H1 (cell line): ENCODE measurements around the gene ADK. TPM values are rescaled to one million over a fixed set of nuclear protein-coding genes. Genes with fewer than 3 reads are reported as not detected.

Experiments used
- CTCF ChIA-PET: fragments of 300-600 bp; sonication (Branson Sonifier 250); formaldehyde crosslinking; loops from one replicate; lab custom pipeline; 2021; ENCODE audit not compliant: partially characterized antibody; lab: Charles Lee
- POLR2A ChIA-PET: fragments of 300-600 bp; sonication (Branson Sonifier 250); formaldehyde crosslinking; loops from one replicate; lab custom pipeline; 2021; ENCODE audit warnings: inconsistent platforms; ENCODE audit not compliant: partially characterized antibody; lab: Charles Lee
- DNase-seq, 2 experiments: peaks; one replicate each; pipeline versions ENCODE4 v3.0.0 to v3.0.0-alpha.2; 2010 to 2022; ENCODE audit warnings: low spot score in 2 of 2, low read depth in 1 of 2, mixed read lengths in 1 of 2
- FAIRE-seq: peaks from 2 replicates; lab custom pipeline; 2011; peaks lifted over from hg19 to GRCh38; lab: Jason Lieb, UNC
- H2AFZ ChIP-seq: 2 replicates; pipeline ENCODE4 v1.8.1; 2012; ENCODE audit warnings: low read length, inconsistent platforms
- H2AK5ac ChIP-seq: 2 replicates; pipeline ENCODE4 v1.6.1; 2013; ENCODE audit warnings: low read depth, low read length
- H2BK120ac ChIP-seq: replicated peaks from 2 replicates; pipeline ENCODE3; 2013; ENCODE audit warnings: low read depth, low read length, inconsistent platforms
- H2BK12ac ChIP-seq: 2 replicates; pipeline ENCODE4 v1.6.1; 2013; ENCODE audit warnings: low read depth, low read length
- H2BK15ac ChIP-seq: 2 replicates; pipeline ENCODE4 v1.6.1; 2013; ENCODE audit warnings: low read length
- H2BK20ac ChIP-seq: 2 replicates; pipeline ENCODE4 v1.6.1; 2013; ENCODE audit warnings: low read length
- H2BK5ac ChIP-seq: 2 replicates; pipeline ENCODE4 v1.6.1; 2013; ENCODE audit warnings: low read depth, low read length
- H3K14ac ChIP-seq: 2 replicates; pipeline ENCODE4 v1.6.1; 2013; ENCODE audit warnings: inconsistent platforms; ENCODE audit not compliant: insufficient read length
- H3K18ac ChIP-seq: 2 replicates; pipeline ENCODE4 v1.6.1; 2013; ENCODE audit warnings: low read length; ENCODE audit errors: extremely low read depth
- H3K23ac ChIP-seq: 2 replicates; pipeline ENCODE4 v1.6.1; 2013; ENCODE audit warnings: inconsistent platforms; ENCODE audit not compliant: insufficient read length
- H3K23me2 ChIP-seq: 2 replicates; pipeline ENCODE4 v1.6.1; 2013; ENCODE audit warnings: low read depth, low read length
- H3K27ac ChIP-seq: 2 replicates; pipeline ENCODE4 v1.6.1; 2011; ENCODE audit warnings: low read depth, low read length, inconsistent platforms
- H3K27me3 ChIP-seq, 4 experiments: replicated peaks in 1 of 4; 1 replicate in 1 of 4; 2 replicates in 3 of 4; pipeline versions ENCODE4 v1.6.1 to v1.8.1; 2011 to 2013; ENCODE audit warnings: low read length in 3 of 4, mild to moderate bottlenecking in 3 of 4, inconsistent platforms in 2 of 4, mixed read lengths in 2 of 4, moderate library complexity in 1 of 4; ENCODE audit not compliant: control insufficient read depth in 3 of 4, insufficient read depth in 3 of 4; ENCODE audit errors: extremely low read depth in 1 of 4
- H3K36me3 ChIP-seq, 4 experiments: 2 replicates each; pipeline versions ENCODE4 v1.6.1 to v1.8.1; 2011 to 2013; ENCODE audit warnings: mild to moderate bottlenecking in 4 of 4, low read length in 3 of 4, moderate library complexity in 2 of 4, control low read depth in 1 of 4, inconsistent platforms in 1 of 4; ENCODE audit not compliant: insufficient read depth in 4 of 4, control insufficient read depth in 2 of 4
- H3K4ac ChIP-seq: replicated peaks from 2 replicates; pipeline ENCODE3; 2013; ENCODE audit warnings: low read length, low read depth, mixed read lengths, inconsistent platforms; ENCODE audit not compliant: insufficient read length
- H3K4me1 ChIP-seq, 4 experiments: replicated peaks in 1 of 4; 1 replicate in 1 of 4; 2 replicates in 3 of 4; pipeline versions ENCODE4 v1.6.1 to v1.8.1; 2011 to 2013; ENCODE audit warnings: low read length in 3 of 4, inconsistent platforms in 2 of 4, mixed read lengths in 1 of 4; ENCODE audit not compliant: insufficient read depth in 4 of 4, control insufficient read depth in 3 of 4
- H3K4me2 ChIP-seq, 2 experiments: 2 replicates each; pipeline versions ENCODE4 v1.6.1 to v1.8.1; 2011 to 2013; ENCODE audit warnings: low read depth in 2 of 2, low read length in 2 of 2, control low read depth in 1 of 2, inconsistent platforms in 1 of 2, mild to moderate bottlenecking in 1 of 2; ENCODE audit not compliant: insufficient read depth in 1 of 2
- H3K4me3 ChIP-seq, 4 experiments: fragments of 200-600, 300-600 bp in 1 of 4; sonication (generic), shearing (Covaris generic), sonication (Bioruptor Twin) in 1 of 4; 2 replicates each; pipeline versions ENCODE4 v1.5.1 to v1.8.1; 2011 to 2016; ENCODE audit warnings: low read length in 4 of 4, low read depth in 3 of 4, control low read depth in 2 of 4, inconsistent platforms in 2 of 4, mild to moderate bottlenecking in 2 of 4, mixed read lengths in 1 of 4, moderate library complexity in 1 of 4; ENCODE audit not compliant: insufficient read depth in 2 of 4; ENCODE audit errors: extremely low read depth in 1 of 4
- H3K56ac ChIP-seq: replicated peaks from 2 replicates; pipeline ENCODE3; 2013; ENCODE audit warnings: low read depth, mild to moderate bottlenecking, mixed read lengths, low read length, inconsistent platforms; ENCODE audit not compliant: insufficient read length
- H3K79me1 ChIP-seq: 2 replicates; pipeline ENCODE4 v1.6.1; 2013; ENCODE audit warnings: low read depth, low read length, control low read depth
- H3K79me2 ChIP-seq, 2 experiments: 2 replicates each; pipeline versions ENCODE4 v1.6.1 to v1.8.1; 2012 to 2013; ENCODE audit warnings: low read length in 2 of 2, mild to moderate bottlenecking in 2 of 2, inconsistent platforms in 1 of 2; ENCODE audit not compliant: insufficient read depth in 2 of 2, control insufficient read depth in 1 of 2
- H3K9ac ChIP-seq, 4 experiments: replicated peaks in 1 of 4; 1 replicate in 1 of 4; 2 replicates in 3 of 4; pipeline versions ENCODE4 v1.6.1 to v1.8.1; 2011 to 2013; ENCODE audit warnings: low read depth in 3 of 4, low read length in 3 of 4, control low read depth in 2 of 4, mild to moderate bottlenecking in 2 of 4, moderate library complexity in 2 of 4, inconsistent platforms in 1 of 4; ENCODE audit errors: extremely low read depth in 1 of 4
- H3K9me3 ChIP-seq, 2 experiments: 2 replicates each; pipeline versions ENCODE4 v1.6.1 to v1.8.1; 2012 to 2013; ENCODE audit warnings: mild to moderate bottlenecking in 2 of 2, moderate library complexity in 2 of 2, control low read depth in 1 of 2, inconsistent platforms in 1 of 2, low read depth in 1 of 2, low read length in 1 of 2, mixed read lengths in 1 of 2; ENCODE audit not compliant: insufficient read depth in 2 of 2
- H4K20me1 ChIP-seq, 2 experiments: replicated peaks in 1 of 2; 2 replicates each; pipeline versions ENCODE3 to v1.8.1; 2011 to 2013; ENCODE audit warnings: inconsistent platforms in 2 of 2, low read length in 2 of 2, mild to moderate bottlenecking in 1 of 2; ENCODE audit not compliant: insufficient read depth in 2 of 2, control insufficient read depth in 1 of 2
- H4K5ac ChIP-seq: 2 replicates; pipeline ENCODE4 v1.6.1; 2013; ENCODE audit warnings: low read length, low read depth, mixed read lengths, inconsistent platforms; ENCODE audit not compliant: insufficient read length
- H4K8ac ChIP-seq: 2 replicates; pipeline ENCODE4 v1.8.0; 2013; ENCODE audit warnings: mild to moderate bottlenecking, moderate library complexity, low read length, inconsistent platforms; ENCODE audit not compliant: insufficient read depth; ENCODE audit errors: extremely low read depth
- H4K91ac ChIP-seq: replicated peaks from 2 replicates; pipeline ENCODE3; 2013; ENCODE audit warnings: low read length, mixed read lengths, inconsistent platforms; ENCODE audit not compliant: insufficient read length
- WGBS, 2 experiments: shearing (Covaris generic) in 1 of 2; methylation state at CpG; one replicate each; pipeline versions ENCODE4 v1.1.6 to v1.1.7; 2013 to 2015; ENCODE audit warnings: low lambda C conversion rate in 2 of 2, mixed read lengths in 2 of 2, inconsistent platforms in 1 of 2, low coverage in 1 of 2, missing lambda C conversion rate in 1 of 2; ENCODE audit not compliant: insufficient replicate concordance in 2 of 2, insufficient coverage in 1 of 2, insufficient read length in 1 of 2; ENCODE audit errors: extremely low coverage in 1 of 2, missing lambda C conversion rate in 1 of 2; 5-methylcytosine and 5-hydroxymethylcytosine counted together
- polyA plus RNA-seq, 7 experiments: library from polyadenylated mRNA; depleted of rRNA in 3 of 7; stranded (reverse) in 5 of 7; unstranded in 2 of 7; fragments of >200 nt in 5 of 7; fragments of 200-250 nt in 2 of 7; gene quantifications; 1 replicate in 5 of 7; 2 replicates in 1 of 7; 4 replicates in 1 of 7; pipeline versions ENCODE4 v1.2.1 to v1.2.3, GENCODE V29; 2011 to 2013; ENCODE audit warnings: missing spikeins in 2 of 7, mixed read lengths in 2 of 7
- total RNA-seq: library from RNA; stranded (reverse); fragmentation: NEBNext Ultra II Directional; extraction: Animal tissue kit (Norgen Biotek cat#: 25700); gene quantifications from 2 replicates; pipeline ENCODE4 v1.2.1, GENCODE V29; 2021
- TF ChIP-seq, protein P1 (sequence below): IDR thresholded peaks from 2 replicates; pipeline ENCODE4 v1.6.1; 2012; ENCODE audit warnings: low read length, inconsistent platforms

ADK gene
- total and polyA plus RNA-seq, 2 of the 8 experiments (the other 6 are each of a cell fraction or from before 2014, with no cell fraction given), result 12.3 to 42.4 TPM

DNA sequence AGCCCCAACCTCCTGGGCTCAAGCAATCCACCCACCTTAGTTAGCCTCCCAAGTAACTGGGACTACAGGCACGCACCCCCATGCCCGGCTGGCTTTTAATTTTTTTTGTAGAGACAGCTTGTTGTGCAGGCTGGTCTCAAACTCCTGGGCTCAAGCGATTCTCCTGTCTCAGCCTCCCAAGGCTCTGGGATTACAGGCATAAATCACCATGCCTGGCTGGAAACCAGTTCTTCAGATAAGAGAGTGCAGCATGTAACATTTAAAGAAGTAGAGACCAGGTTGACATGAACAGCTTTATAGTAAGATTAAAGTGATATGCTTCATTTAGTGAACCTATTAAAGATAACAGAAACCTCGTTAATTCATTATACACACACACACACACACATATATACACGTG lies 507.5 kb downstream of the ADK start:
- H4K8ac ChIP-seq, result no peak overlapping the region
- CTCF ChIA-PET, result interaction anchor here (1.1 kb wide), 1 partner anchor 29 kb away, joined by 4 read pairs; no protein-coding TSS in a partner anchor
- FAIRE-seq, result no peak

More for the DNA sequence above, 507.5 kb downstream of the ADK start:
- no peak overlapping the region for H2BK12ac ChIP-seq
- no peaks in the 10 kb centered on the region for H3K9me3 ChIP-seq
- no peak overlapping the region for H2AFZ ChIP-seq
- no peak overlapping the region for H3K56ac ChIP-seq
- no peak overlapping the region for H2BK20ac ChIP-seq
- H2BK120ac ChIP-seq, result no peak overlapping the region
- H3K9ac ChIP-seq, result no peak overlapping the region
- H4K20me1 ChIP-seq, result no peaks in the 10 kb centered on the region
- H3K23me2 ChIP-seq, result no peaks in the 10 kb centered on the region
- no peak overlapping the region for H3K27ac ChIP-seq
- H3K4me2 ChIP-seq, result no peak overlapping the region
- no peak overlapping the region for H2BK5ac ChIP-seq
- H3K23ac ChIP-seq, result no peak overlapping the region
- H3K4ac ChIP-seq, result no peak overlapping the region
- no peak overlapping the region for H3K14ac ChIP-seq
- H2BK15ac ChIP-seq, result no peak overlapping the region
- POLR2A ChIA-PET, result no interaction called here
- no peak overlapping the region for H4K5ac ChIP-seq
- H4K91ac ChIP-seq, result no peak overlapping the region
- no peak for DNase-seq
- TF ChIP-seq, protein P1, sequence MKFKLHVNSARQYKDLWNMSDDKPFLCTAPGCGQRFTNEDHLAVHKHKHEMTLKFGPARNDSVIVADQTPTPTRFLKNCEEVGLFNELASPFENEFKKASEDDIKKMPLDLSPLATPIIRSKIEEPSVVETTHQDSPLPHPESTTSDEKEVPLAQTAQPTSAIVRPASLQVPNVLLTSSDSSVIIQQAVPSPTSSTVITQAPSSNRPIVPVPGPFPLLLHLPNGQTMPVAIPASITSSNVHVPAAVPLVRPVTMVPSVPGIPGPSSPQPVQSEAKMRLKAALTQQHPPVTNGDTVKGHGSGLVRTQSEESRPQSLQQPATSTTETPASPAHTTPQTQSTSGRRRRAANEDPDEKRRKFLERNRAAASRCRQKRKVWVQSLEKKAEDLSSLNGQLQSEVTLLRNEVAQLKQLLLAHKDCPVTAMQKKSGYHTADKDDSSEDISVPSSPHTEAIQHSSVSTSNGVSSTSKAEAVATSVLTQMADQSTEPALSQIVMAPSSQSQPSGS, result no peak
- no peaks in the 10 kb centered on the region for H3K79me1 ChIP-seq
- no peaks in the 10 kb centered on the region for H3K79me2 ChIP-seq
- no peak overlapping the region for H3K18ac ChIP-seq
- no peak overlapping the region for H2AK5ac ChIP-seq
- 88% methylated on average over 5 of the region's 5 CpGs; no CpG with 5 or more reads in 1 of the 2 experiments for WGBS, 2 experiments
- no peak overlapping the region for H3K4me3 ChIP-seq
- H3K4me1 ChIP-seq, result no peaks in the 10 kb centered on the region
- H3K36me3 ChIP-seq, result no peaks in the 10 kb centered on the region
- H3K27me3 ChIP-seq, result no peaks in the 10 kb centered on the region
